ENCODE results near the gene NCOR2. TPM values are rescaled to one million over a fixed set of nuclear protein-coding genes. Genes with fewer than 3 reads are reported as not detected.
A peak's percentile ranks its signal among the peaks of the same experiment; 100 is the strongest.

Gene NCOR2
- polyA plus RNA-seq, 1 donor, result 146 TPM

- no peak for DNase-seq
These were observed 6.7 kb upstream of the NCOR2 start for GRCh38 chr12:124573839-124574786.

- no peak for DNase-seq
These were observed 4.1 kb upstream of the NCOR2 start for GRCh38 chr12:124571556-124571955.

- DNase-seq, result no peak
These were observed 3.4 kb upstream of the NCOR2 start for GRCh38 chr12:124570810-124571209.

- no peak for DNase-seq
These were observed 2.1 kb upstream of the NCOR2 start for GRCh38 chr12:124569375-124570148.

GRCh38 chr12:124568431-124569374, 1.3 kb upstream of the NCOR2 start:
- DNase-seq, result peak; percentile 88

GRCh38 chr12:124567673-124568373, 411 bp upstream of the NCOR2 start:
- peak; percentile 96 for DNase-seq

- DNase-seq, result peak; percentile 82
These were observed 1.0 kb downstream of the NCOR2 start for GRCh38 chr12:124566161-124566996.

GRCh38 chr12:124565656-124566160, 1.7 kb downstream of the NCOR2 start:
- DNase-seq, result no peak

- DNase-seq, result no peak
These were observed 2.4 kb downstream of the NCOR2 start for GRCh38 chr12:124564971-124565491.

- no peak for DNase-seq
These were observed 3.0 kb downstream of the NCOR2 start for GRCh38 chr12:124564232-124564958.

- DNase-seq, result no peak
These were observed 3.6 kb downstream of the NCOR2 start for GRCh38 chr12:124563809-124564208.

- no peak for DNase-seq
These were observed 4.0 kb downstream of the NCOR2 start for GRCh38 chr12:124563401-124563800.

- no peak for DNase-seq
These were observed 4.6 kb downstream of the NCOR2 start for GRCh38 chr12:124562796-124563181.

GRCh38 chr12:124562018-124562795, 5.2 kb downstream of the NCOR2 start:
- no peak for DNase-seq

- no peak for DNase-seq
These were observed 6.2 kb downstream of the NCOR2 start for GRCh38 chr12:124561231-124561630.

GRCh38 chr12:124560146-124560890, 7.1 kb downstream of the NCOR2 start:
- DNase-seq, result no peak

GRCh38 chr12:124559182-124560017, 8.0 kb downstream of the NCOR2 start:
- no peak for DNase-seq

Data from hindlimb muscle (tissue), 1 donor.